HG02885 (cell line): ENCODE results near the gene CLNS1A.
"Not testable (repeated sequence)": the region's sequence is repeated elsewhere in the genome, so short reads cannot be mapped to it uniquely, and the experiment has no call there.

ENCODE experiments used
- ATAC-seq: cut with Tn5 transposase; IDR thresholded peaks from one replicate; pipeline ENCODE4 v1.9.1; 2021; ENCODE audit warnings: mild to moderate bottlenecking; ENCODE audit not compliant: unreplicated experiment, poor library complexity

The CLNS1A gene

DNA sequence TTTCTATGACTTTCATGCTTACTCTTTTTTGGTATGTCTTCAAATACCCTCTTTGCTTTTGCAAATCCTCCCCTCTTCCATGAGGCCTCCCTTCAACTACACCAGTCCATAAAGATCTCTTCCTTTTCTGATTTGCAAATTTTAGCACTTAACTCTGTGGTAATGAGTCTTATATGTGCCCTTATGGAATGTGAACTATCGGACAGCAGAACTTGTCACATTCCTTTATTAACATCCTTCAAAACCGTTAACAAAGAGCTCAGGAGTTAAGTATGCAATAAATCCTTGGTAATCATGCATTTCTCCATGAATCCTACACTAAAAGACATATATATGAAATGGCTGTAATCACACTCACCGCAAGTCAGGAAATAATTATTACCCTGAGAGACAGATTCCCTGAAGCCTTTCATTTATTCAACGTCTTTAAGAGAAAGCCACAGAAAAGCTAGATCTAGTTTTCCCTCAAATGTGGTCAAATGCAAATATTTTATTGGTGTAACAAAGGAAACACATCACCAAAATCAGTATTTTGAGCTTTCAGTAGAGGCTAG, 7.4 kb downstream of the CLNS1A start:
- no peak for ATAC-seq

DNA sequence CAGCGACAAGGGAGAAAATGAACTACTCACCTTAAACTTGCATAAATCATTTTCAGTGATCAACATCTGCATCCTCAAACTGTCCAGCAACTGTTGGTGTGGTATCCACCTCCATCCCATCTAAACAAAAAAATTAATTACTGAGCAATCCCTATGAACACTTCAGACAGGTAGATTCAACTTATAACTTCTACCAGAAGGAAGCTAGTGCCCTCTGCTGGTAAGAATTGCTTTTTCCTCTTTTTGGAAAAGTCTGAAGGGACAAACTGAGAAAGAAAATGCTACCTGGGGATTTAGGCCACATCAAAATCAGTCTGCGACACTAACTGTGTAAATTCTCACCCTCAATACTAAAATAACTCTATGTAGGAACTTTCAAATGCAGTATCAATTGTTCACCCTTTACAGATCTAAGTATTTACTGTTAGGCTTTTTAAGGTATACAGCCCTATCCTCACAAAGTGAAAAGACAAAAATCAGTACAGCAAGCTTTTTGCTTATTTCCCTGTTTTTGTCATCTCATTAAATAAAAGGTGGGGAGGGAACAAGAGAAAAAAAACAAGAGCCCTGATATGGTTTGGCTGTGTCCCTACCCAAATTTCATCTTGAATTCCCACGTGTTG, 17.9 kb downstream of the CLNS1A start:
- ATAC-seq: no peak

DNA sequence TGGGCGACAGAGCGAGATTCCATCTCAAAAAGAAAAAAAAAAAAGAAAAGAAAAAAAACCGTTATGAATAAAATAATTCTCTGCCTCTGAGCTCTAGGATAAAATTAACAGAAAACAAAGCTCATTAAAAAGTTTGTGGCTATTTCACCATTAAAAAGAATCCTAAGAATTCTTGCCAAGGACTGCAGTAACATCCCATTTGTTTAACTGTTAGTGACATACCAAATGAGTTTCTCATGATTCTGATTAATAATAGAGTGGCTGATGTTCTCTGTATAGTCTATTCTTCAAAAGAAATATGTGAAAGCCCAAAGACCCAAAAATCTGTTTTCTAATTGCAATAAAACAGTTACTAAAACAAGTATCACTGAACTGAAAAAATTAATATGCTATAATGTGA, 19.7 kb downstream of the CLNS1A start:
- no peak for ATAC-seq

DNA sequence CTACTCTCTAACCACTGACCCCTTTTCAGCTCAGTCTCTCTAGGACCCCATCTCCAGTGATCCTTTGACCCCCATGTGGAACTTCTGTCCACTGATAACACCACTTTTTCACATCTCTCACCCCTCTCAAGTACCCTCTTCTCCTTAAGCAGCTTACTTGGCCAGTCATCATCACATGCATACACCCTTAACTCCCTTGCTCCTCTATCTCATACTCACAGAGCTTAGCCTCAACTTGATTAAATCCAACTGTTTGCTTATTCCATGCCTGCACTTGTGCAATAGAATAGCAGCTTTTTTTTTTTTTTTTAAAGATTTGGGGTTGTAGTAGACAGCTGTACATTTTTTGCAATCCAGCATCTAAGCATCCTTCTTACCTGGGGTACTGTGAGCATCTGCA, 25.7 kb downstream of the CLNS1A start:
- ATAC-seq: no peak

DNA sequence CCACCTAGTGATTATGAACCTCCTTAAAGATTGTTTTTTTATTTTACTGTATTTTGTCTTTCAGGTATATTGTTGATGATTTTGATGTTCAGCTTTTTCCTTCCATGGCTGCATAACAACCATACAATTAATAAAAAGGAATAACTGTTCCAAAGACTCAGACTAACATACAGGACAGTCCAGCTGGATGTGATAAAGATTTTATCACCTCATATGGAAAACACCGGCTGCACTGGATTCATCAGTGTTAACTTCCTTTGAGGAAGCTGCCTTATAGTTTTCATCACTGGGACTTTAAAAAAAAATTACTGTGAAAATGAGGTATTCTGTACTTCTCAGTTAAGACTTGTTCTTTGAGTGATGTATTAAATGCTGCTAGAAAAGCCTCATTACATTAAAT, 28.4 kb downstream of the CLNS1A start:
- ATAC-seq: no peak

DNA sequence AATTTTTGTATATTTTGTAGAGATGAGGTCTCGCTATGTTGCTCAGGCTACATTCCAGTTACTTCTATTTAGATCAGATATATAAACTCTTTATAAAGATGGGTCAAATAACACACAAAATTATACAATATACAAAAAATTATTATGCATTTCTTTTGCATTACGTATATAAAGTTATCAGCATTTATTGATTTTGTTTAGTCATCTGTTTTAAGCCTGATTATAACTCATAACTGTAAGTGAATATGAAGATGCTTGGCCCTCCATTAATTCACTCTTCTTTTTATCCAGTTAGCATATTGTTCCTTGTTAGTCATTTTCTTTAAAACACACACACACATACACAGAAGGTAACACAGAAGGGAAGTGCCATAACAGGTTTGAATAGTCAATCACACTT, 33.3 kb downstream of the CLNS1A start:
- no peak for ATAC-seq

DNA sequence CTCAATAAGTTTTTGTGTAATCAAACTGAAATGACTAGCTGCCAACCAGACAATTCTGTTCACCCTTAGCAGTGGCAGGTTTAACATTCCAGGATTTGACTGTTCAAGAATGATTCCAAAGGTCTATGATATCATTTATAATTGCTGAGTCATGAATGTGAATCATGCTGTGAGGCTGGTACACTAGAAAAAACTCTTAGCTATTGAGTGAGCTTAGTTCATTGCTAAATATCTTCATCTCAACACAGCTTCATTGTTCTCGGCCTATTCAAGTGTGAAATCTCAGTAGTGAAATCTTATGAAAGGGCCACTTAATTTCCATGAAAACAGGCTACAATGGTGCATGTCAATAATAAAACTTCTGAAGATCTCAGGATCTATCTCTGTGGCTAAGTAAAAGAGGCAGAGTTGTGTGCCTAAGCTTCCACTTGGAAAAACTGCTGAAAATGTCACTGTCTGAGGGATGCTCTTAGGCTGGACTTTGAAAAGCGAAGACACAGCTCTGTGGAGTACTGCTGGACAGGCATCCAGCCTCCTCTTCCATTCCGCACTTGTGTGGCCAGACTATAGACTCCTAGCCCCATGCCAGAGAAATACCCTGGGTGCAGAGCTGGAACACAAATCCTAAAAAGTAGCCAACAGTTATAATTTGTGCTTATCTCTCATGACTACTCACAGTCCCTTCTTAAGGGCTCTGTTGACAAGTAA, 35.1 kb downstream of the CLNS1A start:
- ATAC-seq: no peak

DNA sequence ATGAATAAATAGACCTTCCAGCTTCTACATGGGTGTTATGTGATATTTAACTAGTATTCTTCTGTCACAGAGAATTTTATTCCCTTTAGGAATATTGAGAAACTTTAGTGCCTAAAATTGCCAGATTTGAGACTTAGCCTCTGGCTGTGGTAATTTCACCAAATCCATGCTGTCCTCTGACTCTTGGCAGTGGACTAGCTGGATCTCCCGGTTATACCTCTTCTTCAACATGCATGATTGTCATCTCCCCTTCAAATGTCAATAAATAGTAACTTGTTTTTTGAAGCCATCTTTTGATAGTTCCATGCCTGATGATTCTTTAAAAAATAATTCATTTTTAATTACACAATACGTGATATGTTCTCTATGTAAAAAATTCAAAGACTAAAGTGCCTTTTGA, 39.4 kb downstream of the CLNS1A start:
- no peak for ATAC-seq

DNA sequence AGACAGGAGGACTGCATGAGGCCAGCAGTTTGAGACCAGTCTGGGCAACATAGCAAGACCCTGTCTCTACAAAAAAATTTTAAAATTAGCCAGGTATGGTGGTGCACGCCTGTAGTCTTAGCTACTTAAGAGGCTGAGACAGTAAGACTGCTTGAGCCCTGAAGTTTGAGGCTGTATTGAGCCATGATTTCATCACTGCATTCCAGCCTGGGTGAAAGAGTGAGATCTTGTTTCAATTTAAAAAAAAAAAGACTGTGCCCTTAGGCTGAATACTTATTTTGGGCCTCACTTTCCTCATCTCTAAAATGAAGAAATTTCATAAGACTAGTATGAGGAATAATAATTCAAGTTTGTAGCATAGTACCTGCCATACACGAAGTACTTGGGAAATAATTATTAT, 41.0 kb downstream of the CLNS1A start:
- no peak for ATAC-seq

DNA sequence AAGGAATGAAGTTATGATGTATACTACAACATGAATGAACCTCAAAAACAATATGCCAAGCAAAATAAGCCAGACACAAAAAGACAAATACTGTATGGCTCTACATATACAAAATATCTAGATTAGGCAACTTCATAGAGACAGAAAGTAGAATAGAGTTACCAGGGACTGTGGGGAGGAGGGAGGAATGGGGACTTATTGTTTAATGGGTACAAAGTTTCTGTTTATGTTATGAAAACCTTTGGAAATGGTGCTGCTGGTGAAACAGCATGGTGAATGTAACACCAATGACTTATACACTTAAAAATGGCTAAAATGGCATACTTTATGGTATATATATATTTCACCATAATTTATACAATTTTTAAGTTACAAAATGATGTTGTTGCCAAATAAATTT, 43.7 kb downstream of the CLNS1A start:
- ATAC-seq: no peak

DNA sequence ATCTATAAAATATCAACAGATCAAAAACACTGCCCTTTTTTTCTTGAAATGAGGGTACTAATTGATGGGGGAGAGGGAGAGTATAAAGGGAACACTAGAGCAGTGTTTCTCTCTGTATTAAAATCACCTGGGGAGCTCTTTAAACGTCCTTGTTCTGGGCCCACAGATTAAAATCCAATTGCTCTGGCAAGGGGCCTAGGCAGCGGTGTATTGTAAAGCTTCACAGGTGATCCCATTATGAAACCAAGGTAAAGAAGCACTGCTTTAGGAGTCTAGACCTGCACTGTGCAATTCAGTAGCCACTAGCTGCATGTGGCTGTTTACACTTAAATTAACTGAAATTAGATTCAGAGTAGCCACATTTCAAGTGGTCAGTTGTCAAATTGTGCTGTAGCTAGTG, 44.9 kb downstream of the CLNS1A start:
- ATAC-seq: no peak

DNA sequence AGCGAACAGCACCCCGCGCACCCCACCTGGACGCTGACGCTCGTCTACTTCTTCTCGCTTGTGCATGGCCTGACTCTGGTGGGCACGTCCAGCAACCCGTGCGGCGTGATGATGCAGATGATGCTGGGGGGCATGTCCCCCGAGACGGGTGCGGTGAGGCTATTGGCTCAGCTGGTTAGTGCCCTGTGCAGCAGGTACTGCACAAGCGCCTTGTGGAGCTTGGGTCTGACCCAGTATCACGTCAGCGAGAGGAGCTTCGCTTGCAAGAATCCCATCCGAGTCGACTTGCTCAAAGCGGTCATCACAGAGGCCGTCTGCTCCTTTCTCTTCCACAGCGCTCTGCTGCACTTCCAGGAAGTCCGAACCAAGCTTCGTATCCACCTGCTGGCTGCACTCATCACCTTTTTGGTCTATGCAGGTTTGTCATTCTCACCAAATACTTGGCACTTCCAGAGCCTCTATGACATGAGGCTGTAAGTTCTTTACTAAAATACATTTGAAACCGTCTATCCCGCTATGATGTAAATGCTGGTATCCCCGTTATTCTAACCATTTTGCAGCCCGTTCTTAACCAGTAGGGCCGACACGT, 47.3 kb downstream of the CLNS1A start:
- ATAC-seq: no peak

DNA sequence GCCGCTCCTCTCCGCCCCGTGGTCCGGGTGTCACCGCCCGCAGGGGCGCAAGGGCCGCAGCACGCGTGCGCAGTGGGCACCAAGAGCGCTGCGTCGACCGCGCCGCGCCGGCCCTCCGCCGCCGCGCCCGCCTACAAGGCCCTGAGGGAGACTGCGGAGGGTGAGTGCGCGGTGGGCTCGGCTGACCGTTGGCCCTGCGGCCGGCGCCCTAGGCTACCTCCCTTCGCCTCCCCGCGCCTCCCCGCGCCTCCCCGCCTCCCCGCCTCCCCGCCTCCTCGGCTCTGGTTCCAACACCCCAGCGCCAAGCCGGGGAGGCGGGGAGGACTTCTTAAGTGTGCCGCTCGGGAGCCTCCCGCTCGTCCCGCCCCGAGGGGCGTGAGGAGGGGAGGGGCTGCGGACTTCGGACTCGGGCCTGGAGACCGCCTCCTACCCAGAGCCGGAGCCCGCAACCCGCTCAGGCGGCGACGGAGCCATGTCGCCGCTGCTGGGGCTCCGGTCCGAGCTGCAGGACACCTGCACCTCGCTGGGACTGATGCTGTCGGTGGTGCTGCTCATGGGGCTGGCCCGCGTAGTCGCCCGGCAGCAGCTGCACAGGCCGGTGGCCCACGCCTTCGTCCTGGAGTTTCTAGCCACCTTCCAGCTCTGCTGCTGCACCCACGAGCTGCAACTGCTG, 47.9 kb downstream of the CLNS1A start, which contains the start of gene AQP11:
TSS of gene AQP11 (plus strand) at position 433 of the 673 bp plus-strand sequence. CDS start at position 473, 40 bp downstream.
- ATAC-seq: peak; percentile 94

DNA sequence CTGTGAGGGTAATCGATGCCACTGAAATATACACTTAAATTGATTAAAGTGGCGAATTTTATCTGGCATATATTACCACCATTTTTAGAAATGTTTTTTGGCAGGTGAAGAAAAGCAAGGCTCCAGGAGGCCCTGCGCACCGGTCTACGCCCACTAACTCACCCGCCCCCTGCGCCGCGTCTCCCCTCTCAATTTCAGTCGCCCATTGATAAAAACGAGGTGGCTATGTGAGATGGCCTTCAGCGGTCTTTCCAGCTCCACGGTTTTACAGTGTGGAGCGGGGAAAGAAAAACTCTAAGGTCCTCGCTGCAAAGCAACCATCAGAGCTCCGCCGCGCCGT, 48.4 kb downstream of the CLNS1A start:
- peak; percentile 28 for ATAC-seq

DNA sequence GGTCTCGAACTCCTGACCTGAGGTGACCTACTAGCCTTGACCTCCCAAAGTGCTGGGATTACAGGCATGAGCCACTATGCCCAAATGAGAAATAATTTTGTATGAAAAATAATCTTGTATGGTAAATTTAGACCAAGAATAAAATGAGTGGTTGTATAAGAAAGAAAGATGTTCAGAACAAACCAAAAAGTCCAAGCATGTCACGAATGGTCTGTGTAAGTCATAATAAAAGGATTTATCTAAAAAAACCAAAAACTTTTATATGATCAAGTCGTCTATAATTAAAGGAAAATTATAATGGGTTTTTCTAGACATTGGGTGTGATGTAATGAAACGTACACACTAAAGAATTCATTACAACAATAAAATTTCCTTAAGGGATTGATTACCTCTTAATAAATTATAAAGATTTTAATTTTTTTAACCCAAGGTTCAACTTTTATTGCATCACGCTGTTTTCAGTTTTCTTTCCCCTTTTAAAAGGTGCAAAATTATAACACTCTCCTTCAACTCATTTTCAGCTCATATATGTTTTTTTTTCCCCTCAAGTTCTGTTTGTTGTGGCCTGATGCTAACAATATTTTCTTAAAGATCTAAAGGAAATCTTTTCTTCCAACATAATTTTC, 56.8 kb downstream of the CLNS1A start:
- ATAC-seq: no peak

DNA sequence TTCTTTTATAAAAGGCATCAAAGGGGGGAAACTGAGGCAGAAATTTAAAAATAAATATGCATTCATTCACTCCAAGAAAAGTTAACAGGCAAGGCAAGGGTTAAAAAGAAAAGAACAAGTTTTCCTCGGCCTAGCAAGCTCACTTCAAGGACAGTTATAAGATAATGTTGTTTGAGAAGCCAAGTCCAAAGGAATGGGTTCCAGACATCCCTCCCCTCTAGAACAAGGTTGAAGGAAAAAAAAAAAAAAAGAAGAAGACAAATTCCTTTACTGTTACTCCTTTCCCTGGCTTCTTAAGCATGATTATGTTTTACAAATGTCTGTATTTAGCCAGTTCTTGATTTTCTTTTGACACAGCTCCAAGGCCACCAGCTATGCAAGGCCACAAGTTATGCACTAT, 62.2 kb downstream of the CLNS1A start:
- ATAC-seq: not testable (repeated sequence)

DNA sequence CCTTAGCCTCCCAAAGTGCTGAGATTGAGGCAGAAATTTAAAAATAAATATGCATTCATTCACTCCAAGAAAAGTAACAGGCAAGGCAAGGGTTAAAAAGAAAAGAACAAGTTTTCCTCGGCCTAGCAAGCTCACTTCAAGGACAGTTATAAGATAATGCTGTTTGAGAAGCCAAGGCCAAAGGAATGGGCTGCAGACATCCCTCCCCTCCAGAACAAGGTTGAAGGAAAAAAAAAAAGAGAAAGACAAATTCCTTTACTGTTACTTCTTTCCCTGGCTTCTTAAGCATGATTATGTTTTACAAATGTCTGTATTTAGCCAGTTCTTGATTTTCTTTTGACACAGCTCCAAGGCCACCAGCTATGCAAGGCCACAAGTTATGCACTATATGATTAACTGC, 66.7 kb downstream of the CLNS1A start:
- not testable (repeated sequence) for ATAC-seq

DNA sequence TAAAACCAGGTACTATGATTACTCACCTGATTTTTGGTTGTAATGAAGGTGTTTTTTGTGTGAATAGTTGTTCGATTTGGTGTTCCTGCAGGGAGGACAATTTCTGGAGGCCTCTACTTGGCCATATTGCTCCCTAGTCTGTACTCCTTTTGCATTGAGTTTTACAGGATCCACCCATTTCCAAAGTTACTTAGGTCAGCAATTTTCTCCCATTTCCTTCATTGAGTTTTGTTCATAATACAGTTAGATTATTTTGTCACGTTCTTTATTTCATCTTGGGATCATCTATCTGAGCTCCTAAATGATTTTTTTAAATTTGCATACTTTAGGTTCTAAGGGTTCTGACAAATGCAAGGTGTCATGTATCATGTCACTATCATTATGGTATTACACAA, 67.9 kb downstream of the CLNS1A start:
- no peak for ATAC-seq

DNA sequence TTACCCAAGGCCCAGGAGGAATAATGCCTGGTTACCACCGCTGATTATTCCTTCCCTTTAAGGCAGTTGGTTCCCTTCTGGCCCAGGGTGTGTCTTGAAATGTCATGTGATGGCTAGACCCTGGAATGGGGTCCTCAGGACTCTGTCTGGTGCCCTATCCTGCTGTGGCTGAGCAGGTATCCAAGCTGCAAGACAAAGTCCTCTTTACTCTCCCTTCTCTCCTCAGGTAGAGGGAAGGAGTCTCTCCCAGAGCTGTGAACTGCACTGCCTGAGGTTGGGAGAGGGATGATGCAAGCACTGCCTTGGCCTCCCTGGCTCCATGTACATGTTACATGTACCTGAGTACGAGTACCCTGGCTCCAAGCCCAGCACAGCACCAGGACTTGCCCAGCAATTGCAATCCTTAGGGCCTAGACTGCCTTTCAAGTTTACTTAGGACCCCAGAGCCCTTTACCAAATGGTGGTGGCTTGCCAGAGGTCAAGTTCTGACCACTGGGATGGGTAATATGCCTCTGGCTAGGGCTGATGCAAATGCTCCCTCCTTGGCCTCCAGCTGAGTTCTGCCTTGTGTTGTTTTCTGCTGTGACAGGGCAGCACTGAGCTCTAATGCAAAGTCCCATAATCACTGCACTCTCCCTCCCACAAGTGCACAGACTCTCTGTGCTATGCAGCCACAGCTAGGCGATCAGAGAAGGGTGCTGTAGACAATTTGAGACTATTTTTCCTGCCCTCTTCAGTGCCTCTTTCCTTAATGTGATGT, 68.5 kb downstream of the CLNS1A start:
- no peak for ATAC-seq

DNA sequence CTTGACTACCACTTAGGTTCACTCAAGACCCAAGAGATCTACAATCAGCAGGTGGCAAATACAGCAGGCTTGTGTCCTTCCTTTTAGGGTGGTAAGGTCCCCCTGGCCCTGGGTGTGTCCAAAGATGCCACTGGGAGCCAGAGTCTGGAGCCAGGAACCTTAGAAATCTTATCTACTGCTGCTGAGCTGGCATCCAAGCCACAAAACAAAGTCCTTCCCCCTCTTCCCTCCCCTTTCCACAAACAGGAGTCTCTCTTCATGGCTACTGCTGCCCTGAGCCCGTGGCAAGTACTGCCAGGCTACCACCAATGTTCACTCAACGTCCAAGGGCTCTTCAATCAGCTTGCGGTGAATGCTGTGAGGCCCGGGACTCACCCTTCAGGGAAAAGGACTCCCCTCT, 69.3 kb downstream of the CLNS1A start:
- no peak for ATAC-seq
